Mammary epithelial cell (primary cell): ENCODE results near the gene BAZ2B.

ENCODE experiments used
- CTCF ChIP-seq, 2 donors: IDR thresholded peaks in 1 of 2; conservative IDR thresholded peaks in 1 of 2; 2 replicates each; pipeline ENCODE4 v1.5.1; 2011 to 2012; ENCODE audit warnings: inconsistent platforms in 2 of 2, low read length in 2 of 2, mild to moderate bottlenecking in 2 of 2, control low read depth in 1 of 2, low read depth in 1 of 2; ENCODE audit not compliant: insufficient read depth in 1 of 2; ENCODE audit errors: extremely low read depth in 1 of 2
- EZH2 ChIP-seq: IDR thresholded peaks from 2 replicates; pipeline ENCODE4 v1.6.1; 2012; ENCODE audit warnings: low read length, inconsistent platforms, borderline replicate concordance

- TF ChIP-seq CTCF (conservative IDR thresholded peaks at IDR 0.05 in 1 of 2, IDR thresholded peaks at IDR 0.05 in 1 of 2; ENCODE audit: extremely low read depth in 1 of 2, insufficient read depth in 1 of 2, low read depth in 1 of 2, low read length in 2 of 2): no peak
- TF ChIP-seq EZH2: no peak
Measured at GRCh38 chr2:159484532-159484931, 131.8 kb downstream of the BAZ2B start.
